HAP-1 (cell line): Measurements from ENCODE around the gene DLGAP5.

Source experiments
- DNase-seq, 2 experiments: peaks; one replicate each; pipeline ENCODE4 v3.0.0-alpha.2; 2016 to 2020; ENCODE audit warnings: low spot score in 2 of 2
- H3K27me3 ChIP-seq: fragments of 250-450 bp; sonication (Bioruptor Pico); 2 replicates; pipeline ENCODE4 v1.5.1; 2020; ENCODE audit warnings: low read depth, mild to moderate bottlenecking, moderate library complexity
- H3K36me3 ChIP-seq: fragments of 250-450 bp; sonication (Bioruptor Pico); replicated peaks from 2 replicates; pipeline ENCODE4 v1.5.1; 2020; ENCODE audit warnings: mild to moderate bottlenecking
- H3K4me1 ChIP-seq: fragments of 250-450 bp; sonication (Bioruptor Pico); 2 replicates; pipeline ENCODE4 v1.5.1; 2020; ENCODE audit warnings: mild to moderate bottlenecking
- H3K4me3 ChIP-seq: fragments of 250-450 bp; sonication (Bioruptor Pico); 2 replicates; pipeline ENCODE4 v1.5.1; 2020; ENCODE audit warnings: mild to moderate bottlenecking, moderate library complexity
- H3K9me3 ChIP-seq: fragments of 250-450 bp; sonication (Bioruptor Pico); 2 replicates; pipeline ENCODE4 v1.5.1; 2020; ENCODE audit warnings: mild to moderate bottlenecking, moderate library complexity
- in situ Hi-C: fragments of 300-500 bp; cut with MboI; formaldehyde crosslinking; loops from 3 replicates; pipeline ENCODE4 v1.14.3; 2020; ENCODE audit warnings: low sequenced_read_pairs, inconsistent platforms, mixed read lengths

Gene DLGAP5

GRCh38 chr14:55121628-55122439 lies 69.6 kb downstream of the DLGAP5 start:
- Histone ChIP-seq H3K4me1 (peaks cover 21% of the 10 kb centered on the region), H3K9me3 (no peaks in the 10 kb centered on the region), H3K27me3 (no peaks in the 10 kb centered on the region), H3K36me3 (no peaks in the 10 kb centered on the region), H3K4me3 (no peak overlapping the region)
- DNase-seq: no peak
- in situ Hi-C loops: no loop called here

DNA sequence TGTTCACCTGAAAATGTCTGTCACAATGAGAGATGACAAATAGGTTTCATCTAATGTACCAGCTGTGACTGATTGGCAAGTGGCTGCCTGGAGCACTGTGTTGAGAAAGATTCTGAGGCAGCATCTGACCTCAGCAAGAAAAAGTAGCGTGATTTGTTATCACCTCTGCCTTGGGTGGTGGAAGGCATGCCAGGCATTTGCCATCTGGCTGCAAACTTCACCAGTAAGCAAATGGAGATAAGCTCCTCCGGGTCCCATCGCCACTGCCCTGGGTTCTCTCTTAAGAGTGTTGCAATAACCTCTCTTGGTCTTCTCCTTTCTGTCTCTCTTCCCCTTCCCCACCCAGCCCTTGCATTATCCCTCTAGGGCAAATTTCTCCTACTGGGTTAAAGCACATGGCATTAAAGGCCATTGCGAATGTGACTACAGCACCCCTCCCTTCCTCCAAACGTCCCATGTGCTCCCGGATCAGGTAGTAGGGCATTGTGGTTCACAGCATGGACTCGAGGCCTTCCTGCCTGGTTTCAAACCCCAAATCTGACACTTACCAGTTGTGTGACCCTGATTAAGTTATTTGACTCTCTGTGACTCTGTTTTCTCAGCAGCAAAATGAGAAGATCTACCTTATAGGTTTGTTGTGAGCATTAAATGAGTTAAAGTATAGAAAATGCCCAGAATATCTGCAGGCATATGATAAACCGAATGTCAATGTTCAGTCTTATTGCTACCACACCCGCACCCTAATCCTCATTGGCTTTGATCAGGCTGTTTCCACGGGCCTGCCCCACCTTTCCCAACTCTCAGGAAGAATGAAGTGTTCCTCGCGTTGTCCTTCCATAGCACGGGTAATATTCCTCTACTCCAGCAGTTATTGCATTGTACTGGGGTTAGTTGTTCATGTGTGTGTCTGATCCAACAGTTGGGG lies 70.6 kb downstream of the DLGAP5 start:
- H3K27me3 ChIP-seq: no peaks in the 10 kb centered on the region
- DNase-seq: no peak
- no peaks in the 10 kb centered on the region for H3K9me3 ChIP-seq
- H3K4me1 ChIP-seq: peaks cover 21% of the 10 kb centered on the region
- H3K4me3 ChIP-seq: no peak overlapping the region
- no peaks in the 10 kb centered on the region for H3K36me3 ChIP-seq
- in situ Hi-C loops: no loop called here

GRCh38 chr14:55118761-55119160 lies 72.6 kb downstream of the DLGAP5 start:
- Histone ChIP-seq H3K27me3 (no peaks in the 10 kb centered on the region), H3K36me3 (no peaks in the 10 kb centered on the region), H3K9me3 (no peaks in the 10 kb centered on the region), H3K4me3 (no peak overlapping the region), H3K4me1 (peaks cover 21% of the 10 kb centered on the region)
- no peak for DNase-seq
- in situ Hi-C loops: no loop called here

DNA sequence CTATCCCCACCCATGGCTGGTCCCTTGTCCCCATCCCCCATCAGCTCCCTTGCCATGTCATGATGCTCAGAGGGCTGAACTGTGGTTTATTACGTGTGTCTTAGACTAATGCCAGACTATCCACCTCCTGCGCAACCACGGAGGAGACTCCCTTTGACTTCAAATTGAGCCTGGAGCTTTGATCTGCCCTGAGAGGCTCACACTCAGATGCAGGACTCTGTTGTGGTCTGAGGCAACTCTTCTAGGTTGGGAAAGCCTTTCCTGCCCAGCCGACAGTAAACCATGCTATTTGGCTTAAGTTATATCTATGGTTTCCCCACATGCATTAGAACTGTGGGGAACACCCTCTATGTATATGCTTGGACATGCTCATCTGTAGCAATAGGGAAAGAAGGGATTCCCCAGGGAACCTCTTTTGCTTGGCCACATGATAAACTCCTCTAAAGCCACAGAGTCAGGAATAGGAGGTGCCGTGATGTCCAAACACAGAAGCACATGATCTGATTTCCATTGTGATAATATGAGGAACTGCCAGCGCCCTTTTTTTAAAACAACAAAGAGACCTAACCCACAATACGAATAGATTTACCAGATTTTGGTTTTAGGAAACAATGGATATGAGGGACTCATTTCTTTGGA lies 73.5 kb downstream of the DLGAP5 start:
- H3K36me3 ChIP-seq: no peaks in the 10 kb centered on the region
- in situ Hi-C loops: no loop called here
- no peak for DNase-seq
- no peaks in the 10 kb centered on the region for H3K27me3 ChIP-seq
- no peak overlapping the region for H3K4me3 ChIP-seq
- H3K9me3 ChIP-seq: no peaks in the 10 kb centered on the region
- H3K4me1 ChIP-seq: peaks cover 21% of the 10 kb centered on the region

DNA sequence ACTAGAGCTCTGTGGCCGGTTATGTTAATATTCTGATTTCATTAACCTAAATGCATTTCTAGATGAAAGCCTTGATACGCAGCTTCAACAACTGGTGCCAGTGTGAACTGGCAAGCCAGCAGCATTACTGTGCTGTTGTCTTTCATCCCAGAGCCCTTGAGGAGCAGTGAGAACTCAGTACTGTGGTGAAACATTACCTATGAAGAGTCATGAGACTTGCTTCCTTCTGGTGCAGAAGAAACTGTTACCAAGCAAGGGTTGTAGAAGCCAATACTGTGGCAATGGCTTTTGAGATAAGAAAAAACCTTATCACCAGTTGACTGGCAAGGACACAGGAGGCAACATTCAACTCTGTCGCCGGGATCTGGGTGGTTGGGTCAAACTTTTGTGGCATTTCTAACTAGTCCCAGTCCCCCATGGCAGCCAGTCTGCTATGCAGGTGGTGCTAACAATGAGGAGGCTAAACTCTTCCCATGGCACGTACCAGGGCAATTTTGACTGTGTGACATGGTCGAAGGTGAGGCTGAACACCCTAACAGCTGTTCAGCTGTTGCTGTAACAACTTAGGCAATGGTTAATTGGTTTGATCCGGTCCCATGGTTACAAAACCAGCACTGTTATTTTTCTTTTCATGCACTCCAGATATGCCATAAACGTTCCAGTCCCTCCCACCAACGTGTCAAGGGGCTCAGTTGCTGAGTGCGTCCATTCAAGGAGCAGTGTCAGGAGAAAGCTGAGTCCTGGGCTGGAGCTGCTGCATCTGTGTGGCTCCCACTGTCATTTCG lies 74.9 kb downstream of the DLGAP5 start:
- no peaks in the 10 kb centered on the region for H3K27me3 ChIP-seq
- H3K36me3 ChIP-seq: no peaks in the 10 kb centered on the region
- no peaks in the 10 kb centered on the region for H3K9me3 ChIP-seq
- in situ Hi-C loops: no loop called here
- H3K4me3 ChIP-seq: no peak overlapping the region
- H3K4me1 ChIP-seq: peaks cover 9% of the 10 kb centered on the region
- no peak for DNase-seq

DNA sequence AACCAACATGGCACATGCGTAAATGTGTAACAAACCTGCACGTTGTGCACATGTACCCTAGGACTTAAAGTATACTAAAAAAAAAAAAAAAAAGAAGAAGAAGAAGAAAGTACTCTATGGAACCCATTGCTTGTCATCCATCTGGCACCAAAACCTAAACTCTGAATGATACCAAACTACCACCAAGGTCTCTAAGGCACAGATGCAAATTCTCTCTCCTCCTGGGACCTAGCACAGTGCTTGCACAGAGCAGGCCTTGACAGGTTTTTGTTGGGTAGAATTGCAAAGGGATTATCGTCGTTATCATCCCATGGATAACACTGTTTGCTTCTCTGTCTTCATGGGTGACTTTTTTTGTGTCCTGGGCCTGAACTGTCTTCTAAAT lies 75.5 kb downstream of the DLGAP5 start:
- peaks cover 9% of the 10 kb centered on the region for H3K4me1 ChIP-seq
- H3K4me3 ChIP-seq: no peak overlapping the region
- no peaks in the 10 kb centered on the region for H3K9me3 ChIP-seq
- in situ Hi-C loops: no loop called here
- no peaks in the 10 kb centered on the region for H3K27me3 ChIP-seq
- no peaks in the 10 kb centered on the region for H3K36me3 ChIP-seq
- DNase-seq: no peak

- in situ Hi-C loops: no loop called here
- peaks cover 9% of the 10 kb centered on the region for H3K4me1 ChIP-seq
- H3K9me3 ChIP-seq: no peaks in the 10 kb centered on the region
- no peak overlapping the region for H3K4me3 ChIP-seq
- DNase-seq: no peak
- H3K27me3 ChIP-seq: no peaks in the 10 kb centered on the region
- no peaks in the 10 kb centered on the region for H3K36me3 ChIP-seq
These were observed 75.9 kb downstream of the DLGAP5 start for GRCh38 chr14:55115460-55115859.

DNA sequence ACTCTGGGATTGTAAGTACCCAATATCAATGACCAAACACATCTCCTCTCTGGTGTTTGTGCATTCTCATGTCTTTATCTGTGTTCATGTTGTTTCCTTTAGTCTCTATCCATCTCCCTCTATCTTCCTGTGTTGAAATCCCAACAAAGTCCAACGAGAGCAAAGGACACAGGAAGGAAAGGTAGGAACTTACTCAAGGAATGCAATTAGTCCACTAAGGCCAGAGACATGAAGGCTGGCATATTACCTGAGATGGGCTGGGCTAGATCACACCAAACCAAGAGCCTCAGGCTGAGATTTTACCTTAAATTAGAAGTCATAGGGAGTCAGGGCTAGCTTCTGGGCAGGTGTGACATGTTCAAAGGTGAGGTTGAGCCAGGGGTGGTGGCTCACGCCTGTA lies 76.7 kb downstream of the DLGAP5 start:
- H3K4me1 ChIP-seq: peaks cover 9% of the 10 kb centered on the region

GRCh38 chr14:55111122-55111708 lies 80.2 kb downstream of the DLGAP5 start:
- in situ Hi-C loops: no loop called here
- no peak for DNase-seq
- no peaks in the 10 kb centered on the region for H3K4me1 ChIP-seq
- no peak overlapping the region for H3K4me3 ChIP-seq
- H3K9me3 ChIP-seq: no peaks in the 10 kb centered on the region
- H3K36me3 ChIP-seq: no peaks in the 10 kb centered on the region
- no peaks in the 10 kb centered on the region for H3K27me3 ChIP-seq

More for the DNA sequence above, 76.7 kb downstream of the DLGAP5 start:
- no peaks in the 10 kb centered on the region for H3K9me3 ChIP-seq
- H3K36me3 ChIP-seq: no peaks in the 10 kb centered on the region
- H3K4me3 ChIP-seq: no peak overlapping the region
- no peaks in the 10 kb centered on the region for H3K27me3 ChIP-seq
- DNase-seq: no peak
- in situ Hi-C loops: no loop called here

GRCh38 chr14:55109836-55110235 lies 81.5 kb downstream of the DLGAP5 start:
- H3K4me3 ChIP-seq: no peak overlapping the region
- H3K27me3 ChIP-seq: no peaks in the 10 kb centered on the region
- no peaks in the 10 kb centered on the region for H3K4me1 ChIP-seq
- H3K36me3 ChIP-seq: no peaks in the 10 kb centered on the region
- in situ Hi-C loops: no loop called here
- no peaks in the 10 kb centered on the region for H3K9me3 ChIP-seq
- no peak for DNase-seq

GRCh38 chr14:55107766-55108554 lies 83.4 kb downstream of the DLGAP5 start:
- peaks cover 4% of the 10 kb centered on the region for H3K4me1 ChIP-seq
- no peaks in the 10 kb centered on the region for H3K36me3 ChIP-seq
- no peak overlapping the region for H3K4me3 ChIP-seq
- H3K9me3 ChIP-seq: no peaks in the 10 kb centered on the region
- in situ Hi-C loops: no loop called here
- DNase-seq: peak in 1 of 2 experiments; percentile 31
- no peaks in the 10 kb centered on the region for H3K27me3 ChIP-seq

- Histone ChIP-seq H3K4me3 (no peak overlapping the region), H3K36me3 (no peaks in the 10 kb centered on the region), H3K9me3 (no peaks in the 10 kb centered on the region), H3K4me1 (peaks cover 17% of the 10 kb centered on the region), H3K27me3 (no peaks in the 10 kb centered on the region)
- in situ Hi-C loops: no loop called here
- DNase-seq: no peak
These were observed 85.4 kb downstream of the DLGAP5 start for GRCh38 chr14:55105991-55106390.
